SK-N-SH treated with all-trans-retinoic acid at 6 μM for 48 hours (cell line): ENCODE results near the gene MARCHF10.

Source experiments
- ATAC-seq: fragments of 200-7000 bp; cut with Tn5 transposase; 3 replicates; pipeline ENCODE4 v1.9.1; 2020; ENCODE audit warnings: mild to moderate bottlenecking, moderate library complexity
- ARNTL ChIP-seq: fragments of 450-650 bp; formaldehyde crosslinking; IDR thresholded peaks from 2 replicates; pipeline ENCODE4 v1.5.0; 2020; ENCODE audit warnings: low read depth, mild to moderate bottlenecking, moderate library complexity, borderline replicate concordance
- CSDC2 ChIP-seq: fragments of 250-450 bp; sonication (Bioruptor Pico); IDR thresholded peaks from 2 replicates; pipeline ENCODE4 v1.5.0; 2020; ENCODE audit warnings: mild to moderate bottlenecking, moderate library complexity
- ESRRG ChIP-seq: fragments of 250-450 bp; sonication (Bioruptor Pico); IDR thresholded peaks from 2 replicates; pipeline ENCODE4 v1.6.1; 2021; ENCODE audit warnings: mild to moderate bottlenecking
- GLIS3 ChIP-seq: fragments of 250-450 bp; sonication (Bioruptor Pico); IDR thresholded peaks from 2 replicates; pipeline ENCODE4 v1.5.0; 2020; ENCODE audit warnings: mild to moderate bottlenecking, moderate library complexity
- ISL1 ChIP-seq: fragments of 250-450 bp; sonication (Bioruptor Pico); IDR thresholded peaks from 2 replicates; pipeline ENCODE4 v2.1.2; 2022; ENCODE audit warnings: mild to moderate bottlenecking, moderate library complexity
- OSR1 ChIP-seq: fragments of 250-450 bp; sonication (Bioruptor Pico); IDR thresholded peaks from 2 replicates; pipeline ENCODE4 v1.8.0; 2022; ENCODE audit warnings: moderate library complexity, mild to moderate bottlenecking, inconsistent platforms
- PPARA ChIP-seq: fragments of 250-450 bp; sonication (Bioruptor Pico); IDR thresholded peaks from 2 replicates; pipeline ENCODE4 v1.5.0; 2020; ENCODE audit warnings: mild to moderate bottlenecking, borderline replicate concordance
- RARB ChIP-seq: fragments of 250-450 bp; sonication (Bioruptor Pico); IDR thresholded peaks from 2 replicates; pipeline ENCODE4 v1.8.0; 2021; ENCODE audit warnings: mild to moderate bottlenecking, moderate library complexity
- SNAI2 ChIP-seq: fragments of 250-450 bp; sonication (Bioruptor Pico); IDR thresholded peaks from 2 replicates; pipeline ENCODE4 v1.5.0; 2020; ENCODE audit warnings: mild to moderate bottlenecking, moderate library complexity
- TCF4 ChIP-seq: fragments of 250-450 bp; sonication (Bioruptor Pico); IDR thresholded peaks from 2 replicates; pipeline ENCODE4 v1.8.0; 2021; ENCODE audit warnings: mild to moderate bottlenecking, moderate library complexity, borderline replicate concordance
- TOX ChIP-seq: fragments of 250-450 bp; sonication (Bioruptor Pico); IDR thresholded peaks from 2 replicates; pipeline ENCODE4 v1.8.0; 2021; ENCODE audit warnings: mild to moderate bottlenecking, moderate library complexity, borderline replicate concordance
- ZC3H10 ChIP-seq: fragments of 250-450 bp; sonication (Bioruptor Pico); IDR thresholded peaks from 2 replicates; pipeline ENCODE4 v1.5.1; 2021; ENCODE audit warnings: mild to moderate bottlenecking, moderate library complexity
- ZFP3 ChIP-seq: fragments of 250-450 bp; sonication (Bioruptor Pico); IDR thresholded peaks from 2 replicates; pipeline ENCODE4 v1.5.0; 2020; ENCODE audit warnings: mild to moderate bottlenecking, moderate library complexity
- ZFP30 ChIP-seq: fragments of 450-650 bp; formaldehyde crosslinking; IDR thresholded peaks from 2 replicates; pipeline ENCODE4 v1.5.0; 2022; ENCODE audit warnings: mild to moderate bottlenecking, moderate library complexity
- ZNF565 ChIP-seq: fragments of 450-650 bp; formaldehyde crosslinking; conservative IDR thresholded peaks from 2 replicates; pipeline ENCODE4 v1.5.0; 2020; ENCODE audit warnings: low read depth, mild to moderate bottlenecking, moderate library complexity
- ZNF70 ChIP-seq: fragments of 450-650 bp; formaldehyde crosslinking; IDR thresholded peaks from 2 replicates; pipeline ENCODE4 v1.5.0; 2020; ENCODE audit warnings: mild to moderate bottlenecking, moderate library complexity
- ZNF8 ChIP-seq: fragments of 450-650 bp; formaldehyde crosslinking; IDR thresholded peaks from 2 replicates; pipeline ENCODE4 v1.5.0; 2020; ENCODE audit warnings: mild to moderate bottlenecking, moderate library complexity
- TF ChIP-seq, protein P1 (sequence below): fragments of 250-450 bp; sonication (Bioruptor Pico); IDR thresholded peaks from 2 replicates; pipeline ENCODE4 v1.5.1; 2020; ENCODE audit warnings: low read depth, mild to moderate bottlenecking, moderate library complexity
- TF ChIP-seq, protein P2 (sequence below): fragments of 250-450 bp; sonication (Bioruptor Pico); IDR thresholded peaks from 2 replicates; pipeline ENCODE4 v1.5.0; 2020; ENCODE audit warnings: mild to moderate bottlenecking, moderate library complexity
- TF ChIP-seq, protein P3 (sequence below): fragments of 250-450 bp; sonication (Bioruptor Pico); IDR thresholded peaks from 2 replicates; pipeline ENCODE4 v1.5.1; 2021; ENCODE audit warnings: mild to moderate bottlenecking, moderate library complexity

Gene MARCHF10

DNA sequence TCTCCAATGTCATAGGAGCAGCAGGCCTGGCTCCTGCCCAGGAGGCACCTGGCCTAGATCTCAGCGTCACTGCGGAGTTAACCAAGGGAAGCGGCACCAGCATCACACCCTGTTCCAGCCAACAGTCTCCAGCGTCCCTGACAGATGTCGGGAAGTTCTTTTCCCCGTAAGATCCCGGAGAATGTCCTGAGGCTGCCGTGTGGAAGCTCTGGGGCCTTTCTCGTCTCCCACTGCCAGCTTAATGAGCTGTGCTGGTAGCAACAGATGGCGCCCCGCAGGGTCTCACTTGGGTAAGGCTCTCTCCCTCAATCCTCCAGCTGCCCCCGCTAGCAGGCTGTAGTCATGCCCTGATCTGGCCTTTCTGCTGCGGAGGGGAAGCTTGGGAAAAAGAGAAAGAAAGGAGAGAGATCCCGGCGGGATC, 57.5 kb downstream of the MARCHF10 start:
- TF ChIP-seq PPARA (CRISPR knock-in tag) (no peak), TOX (CRISPR knock-in tag) (no peak), SNAI2 (no peak), GLIS3 (CRISPR knock-in tag) (no peak), ESRRG (CRISPR knock-in tag) (no peak), RARB (CRISPR knock-in tag) (no peak), TCF4 (CRISPR knock-in tag) (no peak), ZNF70 (CRISPR knock-in tag) (no peak), ZFP3 (CRISPR knock-in tag) (no peak), OSR1 (CRISPR knock-in tag) (no peak)
- TF ChIP-seq, protein P1, sequence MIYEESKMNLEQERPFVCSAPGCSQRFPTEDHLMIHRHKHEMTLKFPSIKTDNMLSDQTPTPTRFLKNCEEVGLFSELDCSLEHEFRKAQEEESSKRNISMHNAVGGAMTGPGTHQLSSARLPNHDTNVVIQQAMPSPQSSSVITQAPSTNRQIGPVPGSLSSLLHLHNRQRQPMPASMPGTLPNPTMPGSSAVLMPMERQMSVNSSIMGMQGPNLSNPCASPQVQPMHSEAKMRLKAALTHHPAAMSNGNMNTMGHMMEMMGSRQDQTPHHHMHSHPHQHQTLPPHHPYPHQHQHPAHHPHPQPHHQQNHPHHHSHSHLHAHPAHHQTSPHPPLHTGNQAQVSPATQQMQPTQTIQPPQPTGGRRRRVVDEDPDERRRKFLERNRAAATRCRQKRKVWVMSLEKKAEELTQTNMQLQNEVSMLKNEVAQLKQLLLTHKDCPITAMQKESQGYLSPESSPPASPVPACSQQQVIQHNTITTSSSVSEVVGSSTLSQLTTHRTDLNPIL = no peak
- TF ChIP-seq, protein P2, sequence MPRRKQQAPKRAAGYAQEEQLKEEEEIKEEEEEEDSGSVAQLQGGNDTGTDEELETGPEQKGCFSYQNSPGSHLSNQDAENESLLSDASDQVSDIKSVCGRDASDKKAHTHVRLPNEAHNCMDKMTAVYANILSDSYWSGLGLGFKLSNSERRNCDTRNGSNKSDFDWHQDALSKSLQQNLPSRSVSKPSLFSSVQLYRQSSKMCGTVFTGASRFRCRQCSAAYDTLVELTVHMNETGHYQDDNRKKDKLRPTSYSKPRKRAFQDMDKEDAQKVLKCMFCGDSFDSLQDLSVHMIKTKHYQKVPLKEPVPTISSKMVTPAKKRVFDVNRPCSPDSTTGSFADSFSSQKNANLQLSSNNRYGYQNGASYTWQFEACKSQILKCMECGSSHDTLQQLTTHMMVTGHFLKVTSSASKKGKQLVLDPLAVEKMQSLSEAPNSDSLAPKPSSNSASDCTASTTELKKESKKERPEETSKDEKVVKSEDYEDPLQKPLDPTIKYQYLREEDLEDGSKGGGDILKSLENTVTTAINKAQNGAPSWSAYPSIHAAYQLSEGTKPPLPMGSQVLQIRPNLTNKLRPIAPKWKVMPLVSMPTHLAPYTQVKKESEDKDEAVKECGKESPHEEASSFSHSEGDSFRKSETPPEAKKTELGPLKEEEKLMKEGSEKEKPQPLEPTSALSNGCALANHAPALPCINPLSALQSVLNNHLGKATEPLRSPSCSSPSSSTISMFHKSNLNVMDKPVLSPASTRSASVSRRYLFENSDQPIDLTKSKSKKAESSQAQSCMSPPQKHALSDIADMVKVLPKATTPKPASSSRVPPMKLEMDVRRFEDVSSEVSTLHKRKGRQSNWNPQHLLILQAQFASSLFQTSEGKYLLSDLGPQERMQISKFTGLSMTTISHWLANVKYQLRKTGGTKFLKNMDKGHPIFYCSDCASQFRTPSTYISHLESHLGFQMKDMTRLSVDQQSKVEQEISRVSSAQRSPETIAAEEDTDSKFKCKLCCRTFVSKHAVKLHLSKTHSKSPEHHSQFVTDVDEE (CRISPR knock-in tag) = no peak
- TF ChIP-seq, protein P3, sequence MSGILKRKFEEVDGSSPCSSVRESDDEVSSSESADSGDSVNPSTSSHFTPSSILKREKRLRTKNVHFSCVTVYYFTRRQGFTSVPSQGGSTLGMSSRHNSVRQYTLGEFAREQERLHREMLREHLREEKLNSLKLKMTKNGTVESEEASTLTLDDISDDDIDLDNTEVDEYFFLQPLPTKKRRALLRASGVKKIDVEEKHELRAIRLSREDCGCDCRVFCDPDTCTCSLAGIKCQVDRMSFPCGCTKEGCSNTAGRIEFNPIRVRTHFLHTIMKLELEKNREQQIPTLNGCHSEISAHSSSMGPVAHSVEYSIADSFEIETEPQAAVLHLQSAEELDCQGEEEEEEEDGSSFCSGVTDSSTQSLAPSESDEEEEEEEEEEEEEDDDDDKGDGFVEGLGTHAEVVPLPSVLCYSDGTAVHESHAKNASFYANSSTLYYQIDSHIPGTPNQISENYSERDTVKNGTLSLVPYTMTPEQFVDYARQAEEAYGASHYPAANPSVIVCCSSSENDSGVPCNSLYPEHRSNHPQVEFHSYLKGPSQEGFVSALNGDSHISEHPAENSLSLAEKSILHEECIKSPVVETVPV (CRISPR knock-in tag) = no peak
- ATAC-seq = no peak

DNA sequence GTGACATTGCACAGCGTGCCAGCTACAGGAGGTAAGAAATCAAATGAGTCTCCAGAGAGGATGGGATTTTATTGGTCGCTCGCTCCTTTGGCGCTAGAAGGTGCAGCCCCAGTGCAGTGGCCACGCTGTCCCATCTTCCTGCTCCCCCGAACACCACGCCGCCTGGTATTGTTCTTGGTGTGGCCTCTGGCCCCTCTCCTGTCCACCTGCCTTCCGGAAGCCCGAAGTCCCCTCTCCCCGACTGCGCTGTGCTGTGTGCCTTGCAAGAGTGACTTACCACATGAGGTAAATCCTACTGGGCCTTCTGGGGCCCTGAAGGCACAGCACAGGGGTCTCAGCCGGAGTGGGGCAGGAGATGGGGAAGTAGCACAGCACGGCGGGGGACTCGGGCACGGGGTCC, 58.2 kb downstream of the MARCHF10 start:
- TF ChIP-seq ZC3H10 (CRISPR knock-in tag) = no peak
- no peak for TF ChIP-seq ESRRG (CRISPR knock-in tag)
- TF ChIP-seq, protein P2 (CRISPR knock-in tag) = no peak
- no peak for TF ChIP-seq ZNF8 (CRISPR knock-in tag)
- TF ChIP-seq OSR1 (CRISPR knock-in tag) = no peak
- no peak for TF ChIP-seq ZNF565 (CRISPR knock-in tag)
- no peak for TF ChIP-seq ZNF70 (CRISPR knock-in tag)
- no peak for TF ChIP-seq SNAI2
- TF ChIP-seq, protein P3 (CRISPR knock-in tag) = no peak
- TF ChIP-seq CSDC2 = no peak
- TF ChIP-seq ARNTL (CRISPR knock-in tag) = no peak
- ATAC-seq = no peak

DNA sequence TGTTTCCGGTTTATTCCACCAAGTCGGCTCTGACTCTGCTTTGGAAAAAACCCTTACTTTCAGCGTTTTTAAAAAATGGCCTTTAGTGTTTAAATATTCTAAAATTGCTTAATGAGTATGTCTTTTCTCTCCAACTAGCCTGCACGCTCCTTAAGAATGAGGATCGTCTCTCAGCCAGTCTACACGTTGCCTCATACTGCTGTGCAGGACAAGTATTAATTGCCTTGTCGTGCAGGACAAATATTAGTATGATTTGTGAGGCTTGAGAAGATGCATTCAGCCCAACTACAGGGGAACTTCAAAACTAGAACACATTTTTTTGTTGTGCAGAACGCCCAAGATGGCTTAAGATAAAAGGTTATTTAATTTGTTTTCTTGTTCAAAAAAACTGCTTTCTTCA, 61.2 kb downstream of the MARCHF10 start:
- peak; percentile 33; the same call in 1 of the 3 replicates for ATAC-seq
- peak; percentile 23; the same call in 1 of the 2 replicates for TF ChIP-seq ISL1
- TF ChIP-seq PPARA (CRISPR knock-in tag) = no peak
- no peak for TF ChIP-seq RARB (CRISPR knock-in tag)

DNA sequence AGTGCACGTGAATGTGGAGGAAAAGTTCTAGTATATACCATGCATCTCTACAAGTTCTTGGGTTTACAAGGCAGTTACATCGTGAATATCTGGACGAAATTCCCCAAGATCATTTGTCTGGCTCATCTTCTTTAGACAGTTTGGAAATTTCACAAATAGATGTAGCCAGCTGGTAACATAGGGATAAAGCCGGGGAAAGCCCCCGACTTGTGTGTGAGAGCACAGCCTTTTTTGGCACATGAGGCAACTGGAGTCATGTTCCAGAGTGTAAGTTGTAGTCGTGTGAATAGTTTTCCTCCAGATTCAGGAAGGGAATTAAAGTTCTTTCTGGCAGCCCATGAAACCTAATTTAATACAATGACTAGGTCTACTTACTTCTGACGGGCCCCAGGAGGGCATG, 62.3 kb downstream of the MARCHF10 start:
- TF ChIP-seq ZFP30 (no peak), ZNF565 (CRISPR knock-in tag) (no peak), TOX (CRISPR knock-in tag) (no peak), ZNF70 (CRISPR knock-in tag) (no peak), RARB (CRISPR knock-in tag) (no peak)
- TF ChIP-seq, protein P2 (CRISPR knock-in tag) = no peak
- no peak for ATAC-seq
